Measurements from ENCODE around the gene ADGRD1.

DNA sequence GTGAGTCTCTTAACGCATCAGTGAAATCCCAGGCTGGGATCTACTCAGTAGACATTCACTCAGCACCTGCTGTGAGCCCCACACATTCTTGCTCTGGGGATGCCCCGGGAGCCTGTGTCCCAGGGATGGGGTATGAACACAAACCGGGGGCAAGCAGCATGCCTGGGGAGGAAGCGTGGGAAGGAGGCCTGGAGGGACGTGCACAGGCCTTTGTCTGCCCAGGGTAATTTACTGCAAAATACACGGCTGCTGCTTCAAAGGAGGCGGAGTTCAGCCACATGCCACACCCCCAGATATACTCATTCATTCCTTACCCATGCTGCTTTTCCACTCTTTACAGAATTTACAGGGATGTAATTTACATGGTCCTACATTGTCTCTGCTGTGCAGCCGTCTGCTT, 187.8 kb downstream of the ADGRD1 start:
- TF ChIP-seq CTCF (IDR thresholded peaks at IDR 0.05; ENCODE audit: low read depth, low read length, poor library complexity, severe bottlenecking) = no peak
- no peak for TF ChIP-seq EZH2phosphoT487 (IDR thresholded peaks at IDR 0.05; ENCODE audit: borderline replicate concordance, low read length)
